8988T (cell line): ENCODE data around the gene SCN3B.
A peak's percentile ranks its signal among the peaks of the same experiment; 100 is the strongest.

ENCODE experiments used
- DNase-seq: peaks from one replicate; pipeline ENCODE4 v3.0.0; 2011

Gene SCN3B

DNA sequence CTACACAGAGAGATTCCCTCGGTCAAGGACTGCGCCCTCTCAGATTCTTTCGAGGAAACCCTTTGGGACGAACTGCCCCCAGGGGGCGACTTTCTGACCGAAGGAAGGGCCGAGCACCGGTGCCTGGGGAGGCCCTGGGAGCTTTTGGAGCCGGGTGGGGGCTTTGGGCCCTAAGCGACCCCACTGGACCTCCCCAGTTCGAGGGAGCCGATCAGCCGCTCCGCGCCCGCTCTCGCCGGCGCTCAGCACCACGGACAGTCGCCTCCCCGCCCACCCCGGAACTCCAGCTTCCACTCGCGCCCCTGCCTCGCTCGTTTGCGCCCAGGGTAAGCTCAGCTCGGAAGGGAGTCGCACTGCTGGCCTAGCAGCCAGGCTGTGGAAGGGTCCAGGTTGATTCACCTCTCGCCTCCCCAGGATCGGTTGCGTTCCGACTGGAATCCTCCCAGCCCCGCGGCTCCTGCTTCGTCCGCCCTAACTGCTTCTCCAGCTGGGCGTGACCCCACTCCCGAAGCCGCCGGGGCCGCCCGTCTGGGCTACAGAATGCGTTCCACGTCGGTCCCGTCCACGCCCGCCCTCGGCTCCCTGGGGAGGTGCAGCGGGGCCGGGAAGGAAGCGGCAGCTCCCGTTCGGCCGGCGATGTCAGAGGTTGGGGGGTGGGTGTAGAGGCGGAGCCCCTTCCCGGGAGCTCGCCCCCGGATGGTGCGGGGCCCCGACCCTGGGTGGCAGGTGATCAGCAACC lies 428 bp downstream of the SCN3B start:
- DNase-seq = peak; percentile 67

DNA sequence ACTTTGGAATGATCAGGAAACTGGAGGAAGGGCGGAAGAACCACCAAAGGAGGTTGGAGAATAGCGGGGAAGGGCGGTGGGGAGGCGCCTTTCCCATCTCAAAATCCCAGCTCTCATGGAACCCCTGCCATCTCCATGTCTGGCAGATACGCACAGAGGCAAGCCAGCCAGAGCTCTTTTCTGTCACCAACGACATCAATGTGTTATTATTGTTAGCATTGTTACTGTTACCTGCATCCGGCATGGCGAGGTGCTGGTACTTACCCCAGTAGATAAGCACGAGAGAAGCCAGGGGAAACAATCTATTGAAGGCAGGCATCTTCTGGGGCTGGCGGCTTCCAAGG lies 969 bp downstream of the SCN3B start:
- no peak for DNase-seq

DNA sequence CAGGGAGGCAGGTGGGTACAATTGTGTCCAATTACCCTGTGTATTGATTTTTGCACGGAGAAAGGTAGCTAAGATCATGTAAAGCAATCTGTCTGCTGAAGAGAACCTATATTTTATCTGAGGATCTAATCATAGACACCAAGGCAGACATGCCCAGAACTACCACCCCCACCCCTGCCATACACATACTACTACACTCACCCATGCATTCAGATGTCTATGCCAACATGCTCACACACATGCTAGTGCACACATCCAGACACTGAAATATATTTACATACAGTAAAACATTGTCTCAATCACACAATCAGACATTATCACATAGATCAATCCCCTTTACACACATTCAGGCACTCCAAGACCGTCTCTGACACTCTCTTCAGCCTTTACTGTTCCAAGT lies 1.8 kb downstream of the SCN3B start:
- no peak for DNase-seq

DNA sequence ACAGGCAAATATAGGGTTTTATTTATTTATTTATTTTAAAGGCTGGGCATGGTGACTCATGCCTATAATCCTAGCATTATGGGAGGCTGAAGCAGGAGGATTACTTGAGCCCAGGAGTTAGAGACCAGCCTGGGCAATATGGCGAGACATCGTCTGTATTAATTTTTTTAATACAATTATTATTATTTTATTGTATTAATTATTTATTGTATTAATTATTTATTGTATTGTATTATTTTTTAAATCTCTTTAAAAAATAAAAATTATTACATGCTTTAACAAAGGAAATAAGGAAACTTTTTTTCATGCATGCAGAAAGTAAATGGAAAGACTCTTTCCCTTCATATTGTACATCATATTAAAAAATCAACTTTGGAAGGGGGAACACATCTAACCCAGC lies 3.5 kb downstream of the SCN3B start:
- DNase-seq = no peak

- DNase-seq = no peak
These were observed 9.0 kb downstream of the SCN3B start for GRCh38 chr11:123645286-123645975.

- no peak for DNase-seq
These were observed 12.0 kb downstream of the SCN3B start for GRCh38 chr11:123642435-123642834.

DNA sequence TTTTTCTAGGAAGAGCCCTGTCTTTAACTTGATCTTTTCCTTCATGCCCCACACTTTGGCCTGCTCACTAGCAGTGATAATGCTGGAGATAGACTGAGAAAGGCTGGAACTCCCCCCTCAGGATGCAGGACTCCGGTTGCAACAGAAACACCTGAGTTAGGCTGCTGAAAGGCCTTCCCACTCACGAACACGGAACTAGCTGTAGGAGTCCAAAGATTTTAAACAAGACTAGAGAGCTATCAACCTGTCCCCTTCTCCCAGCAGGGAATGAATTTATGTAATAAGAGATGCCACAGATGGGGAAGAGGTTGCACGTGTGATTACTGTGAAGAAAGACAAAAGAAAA lies 13.0 kb downstream of the SCN3B start:
- no peak for DNase-seq

DNA sequence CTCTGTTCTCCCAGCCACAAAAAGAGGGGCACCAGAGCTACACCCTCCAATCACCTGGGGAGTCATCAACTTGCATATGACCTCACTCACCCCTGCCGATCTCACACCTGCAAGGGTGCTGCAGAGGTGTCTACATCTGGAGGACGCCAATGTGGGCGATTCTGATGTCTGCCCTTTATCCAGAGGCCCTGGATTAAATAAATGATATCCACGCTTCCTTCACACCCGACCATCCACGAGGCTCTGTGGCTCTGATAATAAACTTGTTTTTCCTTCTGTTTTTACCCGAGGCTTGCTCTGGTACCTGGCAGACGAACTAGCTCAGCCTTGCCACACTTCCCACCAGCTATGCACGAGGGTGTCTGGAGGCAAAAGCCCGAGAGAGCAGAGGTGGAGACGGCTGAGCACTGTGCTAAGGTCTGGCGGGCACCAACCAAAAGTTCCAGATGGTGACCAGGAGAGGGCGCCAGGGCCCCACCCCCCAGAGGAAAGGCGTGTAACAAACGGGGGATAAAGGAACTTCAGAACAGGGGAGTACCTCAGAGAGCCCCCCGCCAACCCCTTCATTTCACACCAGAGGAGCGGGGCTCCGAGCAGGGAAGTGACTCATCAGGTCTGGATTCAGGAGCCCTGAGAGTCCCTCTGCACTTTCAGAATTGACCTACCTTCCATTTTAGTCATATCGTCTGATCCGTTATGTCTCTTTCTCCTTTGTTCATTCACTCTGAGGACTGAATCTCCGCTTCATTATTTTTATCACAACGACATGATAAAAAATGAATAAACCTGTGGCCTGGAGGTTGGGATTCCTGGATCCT lies 13.5 kb downstream of the SCN3B start:
- peak; percentile 64 for DNase-seq

- DNase-seq = no peak
These were observed 14.4 kb downstream of the SCN3B start for GRCh38 chr11:123640029-123640428.

GRCh38 chr11:123630126-123630608 lies 24.3 kb downstream of the SCN3B start:
- DNase-seq = no peak

DNA sequence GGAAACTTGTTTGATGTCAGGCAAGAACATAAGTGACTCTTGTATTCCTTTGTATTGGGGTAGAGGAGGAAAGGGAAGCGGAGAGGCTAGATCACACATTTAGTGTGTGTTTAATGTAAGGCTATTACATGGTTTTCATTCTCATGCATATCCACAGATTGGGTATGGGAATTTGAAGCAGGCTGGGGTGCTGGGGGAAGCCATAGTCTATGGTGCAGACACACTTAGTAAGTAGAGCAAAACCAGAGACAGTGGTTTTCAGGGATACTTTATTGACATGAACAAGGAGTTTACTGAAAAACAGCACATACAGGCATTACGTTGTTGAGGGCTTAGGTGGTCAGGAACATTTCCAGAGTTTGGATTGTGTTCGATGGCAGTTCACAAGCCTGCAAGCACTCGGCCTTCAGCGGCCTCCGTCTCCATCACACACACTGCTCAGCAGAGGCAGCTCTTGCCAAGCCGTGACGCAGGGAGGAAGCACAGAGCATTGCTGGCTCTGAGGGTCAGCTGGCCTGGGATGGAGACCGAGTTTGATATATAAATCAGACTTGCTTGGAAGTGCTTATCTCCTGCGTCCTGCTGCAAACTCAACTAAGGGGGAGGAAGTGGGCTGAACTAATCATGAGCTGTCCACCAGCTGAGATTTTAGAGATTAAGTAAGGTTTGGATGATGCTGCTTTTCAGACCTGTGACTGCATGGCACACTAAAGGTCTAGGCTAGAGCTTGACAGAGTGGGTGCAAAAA lies 25.3 kb downstream of the SCN3B start:
- no peak for DNase-seq

DNA sequence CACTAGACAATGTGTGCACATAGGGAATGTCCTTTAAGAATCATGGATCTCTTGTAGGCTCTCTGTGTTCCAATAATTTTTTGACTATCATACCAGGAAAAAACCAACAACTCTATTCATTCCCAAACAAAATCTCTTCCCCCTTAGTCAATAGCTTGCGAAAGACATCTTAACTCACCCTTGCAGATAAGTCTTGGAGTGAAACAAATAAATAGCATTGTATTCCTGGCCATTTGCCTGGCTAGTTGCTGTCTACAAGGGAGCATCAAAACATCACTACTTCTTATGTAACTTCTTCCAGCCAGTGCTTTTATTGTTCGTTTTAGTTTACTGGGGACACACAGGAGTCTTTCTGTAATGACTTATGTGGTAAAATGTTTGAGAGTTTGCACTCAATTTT lies 29.4 kb downstream of the SCN3B start:
- DNase-seq = no peak

GRCh38 chr11:123622576-123622975 lies 31.8 kb downstream of the SCN3B start:
- DNase-seq = no peak

DNA sequence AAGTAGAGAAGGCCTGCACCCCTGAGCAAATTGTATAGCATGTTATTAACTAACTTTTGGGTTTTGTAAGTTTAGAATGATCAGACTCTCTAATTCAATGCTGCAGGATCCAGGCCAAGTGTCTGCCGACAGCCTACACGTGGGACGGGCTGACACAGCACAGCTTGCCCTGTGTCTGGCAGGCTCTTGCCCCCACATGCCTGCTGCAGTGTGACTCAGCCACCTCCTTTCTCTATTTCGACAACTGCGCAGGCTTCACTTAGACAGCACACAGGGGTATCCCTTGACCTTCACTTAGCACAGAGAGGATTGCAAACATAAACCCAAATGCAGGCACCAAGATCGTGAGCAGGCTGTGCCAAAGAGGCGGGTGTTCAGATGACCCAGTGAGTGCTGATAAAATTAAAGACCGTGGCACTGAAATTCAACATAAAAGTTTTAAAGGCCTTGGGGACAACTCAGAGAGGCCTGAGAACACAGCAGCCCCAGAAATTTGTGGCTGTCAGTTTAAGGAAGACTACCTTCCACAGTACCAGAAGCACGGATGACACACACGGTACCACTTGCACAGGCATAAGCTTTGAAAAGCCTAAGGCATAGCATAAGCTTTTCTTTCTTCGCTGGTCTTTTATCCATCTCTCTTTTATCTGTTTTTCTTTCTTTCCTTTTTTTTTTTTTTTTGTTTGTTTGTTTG lies 37.8 kb downstream of the SCN3B start:
- DNase-seq = no peak

- no peak for DNase-seq
These were observed 42.7 kb downstream of the SCN3B start for GRCh38 chr11:123611698-123612097.

GRCh38 chr11:123608945-123609344 lies 45.5 kb downstream of the SCN3B start:
- no peak for DNase-seq

DNA sequence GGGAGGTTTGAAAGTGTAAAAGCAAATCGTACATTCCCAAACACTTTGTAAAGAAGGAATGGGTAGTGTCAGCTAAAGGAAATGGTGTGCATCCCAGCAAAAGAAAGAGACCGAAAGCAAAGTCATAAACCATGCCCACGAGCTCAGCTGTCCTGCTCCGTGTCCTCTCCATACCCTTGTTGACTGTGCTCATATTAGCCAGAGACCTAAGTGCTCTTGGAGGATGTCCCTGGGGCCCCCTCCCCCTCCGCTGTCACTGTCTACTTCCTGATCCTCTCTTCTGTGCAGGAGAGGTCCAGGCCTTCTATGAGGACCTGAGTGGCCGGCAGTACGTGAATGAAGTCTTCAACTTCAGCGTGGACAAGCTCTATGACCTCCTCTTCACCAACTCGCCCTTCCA lies 46.1 kb downstream of the SCN3B start:
- DNase-seq = no peak

DNA sequence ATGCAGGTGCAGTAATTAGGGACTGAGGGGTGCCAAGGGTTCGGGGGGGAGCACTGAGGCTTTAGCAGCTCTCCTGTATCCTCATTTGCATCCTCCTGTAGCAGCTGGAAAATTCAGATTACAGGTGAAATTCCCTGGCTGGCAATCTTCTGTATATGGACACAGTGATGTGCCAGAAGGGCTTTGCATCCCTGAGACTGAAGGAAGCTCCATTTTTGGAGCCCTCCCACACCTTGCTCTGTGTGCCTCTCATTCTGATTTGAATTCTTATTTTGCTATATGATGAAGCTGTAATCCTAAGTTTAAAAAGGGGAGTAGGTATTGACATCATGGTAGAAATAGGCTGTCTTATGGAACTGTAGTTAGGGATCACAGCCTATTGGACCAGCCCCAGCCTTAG lies 46.6 kb downstream of the SCN3B start:
- no peak for DNase-seq

DNA sequence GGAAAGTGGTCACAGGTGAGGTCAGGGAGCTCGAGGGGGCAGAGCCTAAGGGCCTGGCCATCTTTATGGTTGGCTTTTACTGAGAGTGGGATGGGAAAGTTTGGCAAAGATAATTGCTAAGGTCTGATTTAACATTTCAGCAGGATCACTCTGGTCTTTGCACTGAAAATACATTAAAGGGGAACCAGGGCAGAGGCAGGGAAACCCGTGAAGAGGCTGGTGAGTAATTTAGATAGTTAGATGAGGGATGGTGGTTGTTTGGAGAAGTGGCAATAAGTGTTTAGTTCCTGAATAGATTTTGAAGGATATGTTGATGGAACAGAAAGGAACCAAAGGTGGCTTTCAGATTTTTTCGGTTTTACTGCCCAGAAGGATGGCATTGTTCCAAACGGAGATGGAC lies 50.8 kb downstream of the SCN3B start:
- DNase-seq = no peak

GRCh38 chr11:123601743-123602142 lies 52.7 kb downstream of the SCN3B start:
- DNase-seq = no peak

DNA sequence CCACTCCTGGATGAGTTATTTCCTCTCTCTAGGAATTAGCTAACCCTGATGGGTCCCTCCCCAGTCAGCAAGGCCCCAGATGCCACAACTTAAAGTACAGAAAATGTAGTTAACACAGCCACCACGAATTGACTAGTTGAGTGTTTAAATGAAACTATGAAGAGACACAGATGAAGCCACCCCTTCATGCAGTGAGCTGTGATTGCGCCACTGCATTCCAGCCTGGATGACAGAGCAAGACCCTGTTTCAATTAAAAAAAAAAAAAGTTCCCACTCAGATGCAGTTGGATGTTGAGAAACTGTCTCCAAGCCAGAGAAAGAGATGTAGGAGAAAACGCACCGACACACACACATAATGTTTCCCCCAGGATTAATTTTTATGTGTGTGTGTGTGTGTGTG lies 53.3 kb downstream of the SCN3B start:
- DNase-seq = no peak

GRCh38 chr11:123597859-123598258 lies 56.6 kb downstream of the SCN3B start:
- no peak for DNase-seq

DNA sequence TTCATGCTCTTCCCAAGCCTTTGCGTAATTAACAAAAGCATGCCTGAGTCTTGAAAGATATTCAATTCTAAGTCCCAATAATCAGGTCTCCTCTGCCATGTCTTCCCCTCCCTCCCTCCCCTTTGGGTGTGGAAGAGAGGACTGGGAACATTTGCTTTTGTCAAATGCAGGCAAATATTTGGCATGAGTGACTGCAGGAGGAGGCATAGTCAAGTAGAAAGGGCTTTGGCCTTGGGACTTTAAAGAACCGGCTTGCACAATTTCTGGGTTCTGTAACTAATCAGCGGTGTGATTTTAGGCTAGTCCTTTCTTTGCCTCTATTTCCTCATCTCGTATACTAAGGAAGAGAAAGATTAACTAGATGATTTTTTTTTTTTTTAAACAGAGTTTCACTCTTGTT lies 59.5 kb downstream of the SCN3B start:
- no peak for DNase-seq
